H1 (cell line): ENCODE data around the gene JAKMIP3. TPM values are rescaled to one million over a fixed set of nuclear protein-coding genes. Genes with fewer than 3 reads are reported as not detected.

ENCODE experiments used
- CTCF ChIA-PET: fragments of 300-600 bp; sonication (Branson Sonifier 250); formaldehyde crosslinking; loops from one replicate; lab custom pipeline; 2021; ENCODE audit not compliant: partially characterized antibody; lab: Charles Lee
- POLR2A ChIA-PET: fragments of 300-600 bp; sonication (Branson Sonifier 250); formaldehyde crosslinking; loops from one replicate; lab custom pipeline; 2021; ENCODE audit warnings: inconsistent platforms; ENCODE audit not compliant: partially characterized antibody; lab: Charles Lee
- DNase-seq, 2 experiments: peaks; one replicate each; pipeline versions ENCODE4 v3.0.0 to v3.0.0-alpha.2; 2010 to 2022; ENCODE audit warnings: low spot score in 2 of 2, low read depth in 1 of 2, mixed read lengths in 1 of 2
- FAIRE-seq: peaks from 2 replicates; lab custom pipeline; 2011; peaks lifted over from hg19 to GRCh38; lab: Jason Lieb, UNC
- H2AFZ ChIP-seq: 2 replicates; pipeline ENCODE4 v1.8.1; 2012; ENCODE audit warnings: low read length, inconsistent platforms
- H2AK5ac ChIP-seq: 2 replicates; pipeline ENCODE4 v1.6.1; 2013; ENCODE audit warnings: low read depth, low read length
- H2BK120ac ChIP-seq: replicated peaks from 2 replicates; pipeline ENCODE3; 2013; ENCODE audit warnings: low read depth, low read length, inconsistent platforms
- H2BK12ac ChIP-seq: 2 replicates; pipeline ENCODE4 v1.6.1; 2013; ENCODE audit warnings: low read depth, low read length
- H2BK15ac ChIP-seq: 2 replicates; pipeline ENCODE4 v1.6.1; 2013; ENCODE audit warnings: low read length
- H2BK20ac ChIP-seq: 2 replicates; pipeline ENCODE4 v1.6.1; 2013; ENCODE audit warnings: low read length
- H2BK5ac ChIP-seq: 2 replicates; pipeline ENCODE4 v1.6.1; 2013; ENCODE audit warnings: low read depth, low read length
- H3K14ac ChIP-seq: 2 replicates; pipeline ENCODE4 v1.6.1; 2013; ENCODE audit warnings: inconsistent platforms; ENCODE audit not compliant: insufficient read length
- H3K18ac ChIP-seq: 2 replicates; pipeline ENCODE4 v1.6.1; 2013; ENCODE audit warnings: low read length; ENCODE audit errors: extremely low read depth
- H3K23ac ChIP-seq: 2 replicates; pipeline ENCODE4 v1.6.1; 2013; ENCODE audit warnings: inconsistent platforms; ENCODE audit not compliant: insufficient read length
- H3K23me2 ChIP-seq: 2 replicates; pipeline ENCODE4 v1.6.1; 2013; ENCODE audit warnings: low read depth, low read length
- H3K27ac ChIP-seq: 2 replicates; pipeline ENCODE4 v1.6.1; 2011; ENCODE audit warnings: low read depth, low read length, inconsistent platforms
- H3K27me3 ChIP-seq, 4 experiments: replicated peaks in 1 of 4; 1 replicate in 1 of 4; 2 replicates in 3 of 4; pipeline versions ENCODE4 v1.6.1 to v1.8.1; 2011 to 2013; ENCODE audit warnings: low read length in 3 of 4, mild to moderate bottlenecking in 3 of 4, inconsistent platforms in 2 of 4, mixed read lengths in 2 of 4, moderate library complexity in 1 of 4; ENCODE audit not compliant: control insufficient read depth in 3 of 4, insufficient read depth in 3 of 4; ENCODE audit errors: extremely low read depth in 1 of 4
- H3K36me3 ChIP-seq, 4 experiments: 2 replicates each; pipeline versions ENCODE4 v1.6.1 to v1.8.1; 2011 to 2013; ENCODE audit warnings: mild to moderate bottlenecking in 4 of 4, low read length in 3 of 4, moderate library complexity in 2 of 4, control low read depth in 1 of 4, inconsistent platforms in 1 of 4; ENCODE audit not compliant: insufficient read depth in 4 of 4, control insufficient read depth in 2 of 4
- H3K4ac ChIP-seq: replicated peaks from 2 replicates; pipeline ENCODE3; 2013; ENCODE audit warnings: low read length, low read depth, mixed read lengths, inconsistent platforms; ENCODE audit not compliant: insufficient read length
- H3K4me1 ChIP-seq, 4 experiments: replicated peaks in 1 of 4; 1 replicate in 1 of 4; 2 replicates in 3 of 4; pipeline versions ENCODE4 v1.6.1 to v1.8.1; 2011 to 2013; ENCODE audit warnings: low read length in 3 of 4, inconsistent platforms in 2 of 4, mixed read lengths in 1 of 4; ENCODE audit not compliant: insufficient read depth in 4 of 4, control insufficient read depth in 3 of 4
- H3K4me2 ChIP-seq, 2 experiments: 2 replicates each; pipeline versions ENCODE4 v1.6.1 to v1.8.1; 2011 to 2013; ENCODE audit warnings: low read depth in 2 of 2, low read length in 2 of 2, control low read depth in 1 of 2, inconsistent platforms in 1 of 2, mild to moderate bottlenecking in 1 of 2; ENCODE audit not compliant: insufficient read depth in 1 of 2
- H3K4me3 ChIP-seq, 4 experiments: fragments of 200-600, 300-600 bp in 1 of 4; sonication (generic), shearing (Covaris generic), sonication (Bioruptor Twin) in 1 of 4; 2 replicates each; pipeline versions ENCODE4 v1.5.1 to v1.8.1; 2011 to 2016; ENCODE audit warnings: low read length in 4 of 4, low read depth in 3 of 4, control low read depth in 2 of 4, inconsistent platforms in 2 of 4, mild to moderate bottlenecking in 2 of 4, mixed read lengths in 1 of 4, moderate library complexity in 1 of 4; ENCODE audit not compliant: insufficient read depth in 2 of 4; ENCODE audit errors: extremely low read depth in 1 of 4
- H3K56ac ChIP-seq: replicated peaks from 2 replicates; pipeline ENCODE3; 2013; ENCODE audit warnings: low read depth, mild to moderate bottlenecking, mixed read lengths, low read length, inconsistent platforms; ENCODE audit not compliant: insufficient read length
- H3K79me1 ChIP-seq: 2 replicates; pipeline ENCODE4 v1.6.1; 2013; ENCODE audit warnings: low read depth, low read length, control low read depth
- H3K79me2 ChIP-seq, 2 experiments: 2 replicates each; pipeline versions ENCODE4 v1.6.1 to v1.8.1; 2012 to 2013; ENCODE audit warnings: low read length in 2 of 2, mild to moderate bottlenecking in 2 of 2, inconsistent platforms in 1 of 2; ENCODE audit not compliant: insufficient read depth in 2 of 2, control insufficient read depth in 1 of 2
- H3K9ac ChIP-seq, 4 experiments: replicated peaks in 1 of 4; 1 replicate in 1 of 4; 2 replicates in 3 of 4; pipeline versions ENCODE4 v1.6.1 to v1.8.1; 2011 to 2013; ENCODE audit warnings: low read depth in 3 of 4, low read length in 3 of 4, control low read depth in 2 of 4, mild to moderate bottlenecking in 2 of 4, moderate library complexity in 2 of 4, inconsistent platforms in 1 of 4; ENCODE audit errors: extremely low read depth in 1 of 4
- H3K9me3 ChIP-seq, 2 experiments: 2 replicates each; pipeline versions ENCODE4 v1.6.1 to v1.8.1; 2012 to 2013; ENCODE audit warnings: mild to moderate bottlenecking in 2 of 2, moderate library complexity in 2 of 2, control low read depth in 1 of 2, inconsistent platforms in 1 of 2, low read depth in 1 of 2, low read length in 1 of 2, mixed read lengths in 1 of 2; ENCODE audit not compliant: insufficient read depth in 2 of 2
- H4K20me1 ChIP-seq, 2 experiments: replicated peaks in 1 of 2; 2 replicates each; pipeline versions ENCODE3 to v1.8.1; 2011 to 2013; ENCODE audit warnings: inconsistent platforms in 2 of 2, low read length in 2 of 2, mild to moderate bottlenecking in 1 of 2; ENCODE audit not compliant: insufficient read depth in 2 of 2, control insufficient read depth in 1 of 2
- H4K5ac ChIP-seq: 2 replicates; pipeline ENCODE4 v1.6.1; 2013; ENCODE audit warnings: low read length, low read depth, mixed read lengths, inconsistent platforms; ENCODE audit not compliant: insufficient read length
- H4K8ac ChIP-seq: 2 replicates; pipeline ENCODE4 v1.8.0; 2013; ENCODE audit warnings: mild to moderate bottlenecking, moderate library complexity, low read length, inconsistent platforms; ENCODE audit not compliant: insufficient read depth; ENCODE audit errors: extremely low read depth
- H4K91ac ChIP-seq: replicated peaks from 2 replicates; pipeline ENCODE3; 2013; ENCODE audit warnings: low read length, mixed read lengths, inconsistent platforms; ENCODE audit not compliant: insufficient read length
- ATF3 ChIP-seq: IDR thresholded peaks from 2 replicates; pipeline ENCODE4 v1.6.1; 2011; ENCODE audit warnings: low read depth, mild to moderate bottlenecking, low read length; ENCODE audit not compliant: insufficient read depth
- BCL11A ChIP-seq, 2 experiments: IDR thresholded peaks; one replicate each; pipeline ENCODE4 v1.6.1; 2011; ENCODE audit warnings: low read depth in 2 of 2, low read length in 2 of 2, mild to moderate bottlenecking in 2 of 2
- CREB1 ChIP-seq: IDR thresholded peaks from 2 replicates; pipeline ENCODE4 v1.6.1; 2012; ENCODE audit warnings: inconsistent platforms
- GABPA ChIP-seq: IDR thresholded peaks from 2 replicates; pipeline ENCODE4 v1.6.1; 2011; ENCODE audit warnings: mild to moderate bottlenecking, low read length, moderate library complexity, borderline replicate concordance; ENCODE audit not compliant: insufficient read depth
- JUND ChIP-seq: IDR thresholded peaks from 2 replicates; pipeline ENCODE4 v1.6.1; 2011; ENCODE audit warnings: mild to moderate bottlenecking, improper control_type of control experiment, low read length
- SIX5 ChIP-seq: IDR thresholded peaks from 2 replicates; pipeline ENCODE4 v1.6.1; 2011; ENCODE audit warnings: mild to moderate bottlenecking, low read depth, low read length
- TCF12 ChIP-seq: IDR thresholded peaks from 2 replicates; pipeline ENCODE4 v1.6.1; 2011; ENCODE audit warnings: low read depth, mild to moderate bottlenecking, low read length
- WGBS, 2 experiments: shearing (Covaris generic) in 1 of 2; methylation state at CpG; one replicate each; pipeline versions ENCODE4 v1.1.6 to v1.1.7; 2013 to 2015; ENCODE audit warnings: low lambda C conversion rate in 2 of 2, mixed read lengths in 2 of 2, inconsistent platforms in 1 of 2, low coverage in 1 of 2, missing lambda C conversion rate in 1 of 2; ENCODE audit not compliant: insufficient replicate concordance in 2 of 2, insufficient coverage in 1 of 2, insufficient read length in 1 of 2; ENCODE audit errors: extremely low coverage in 1 of 2, missing lambda C conversion rate in 1 of 2; 5-methylcytosine and 5-hydroxymethylcytosine counted together
- polyA plus RNA-seq, 7 experiments: library from polyadenylated mRNA; depleted of rRNA in 3 of 7; stranded (reverse) in 5 of 7; unstranded in 2 of 7; fragments of >200 nt in 5 of 7; fragments of 200-250 nt in 2 of 7; gene quantifications; 1 replicate in 5 of 7; 2 replicates in 1 of 7; 4 replicates in 1 of 7; pipeline versions ENCODE4 v1.2.1 to v1.2.3, GENCODE V29; 2011 to 2013; ENCODE audit warnings: missing spikeins in 2 of 7, mixed read lengths in 2 of 7
- total RNA-seq: library from RNA; stranded (reverse); fragmentation: NEBNext Ultra II Directional; extraction: Animal tissue kit (Norgen Biotek cat#: 25700); gene quantifications from 2 replicates; pipeline ENCODE4 v1.2.1, GENCODE V29; 2021

Gene JAKMIP3
- total and polyA plus RNA-seq, 2 of the 8 experiments (the other 6 are each of a cell fraction or from before 2014, with no cell fraction given) = 0.83 to 0.91 TPM

DNA sequence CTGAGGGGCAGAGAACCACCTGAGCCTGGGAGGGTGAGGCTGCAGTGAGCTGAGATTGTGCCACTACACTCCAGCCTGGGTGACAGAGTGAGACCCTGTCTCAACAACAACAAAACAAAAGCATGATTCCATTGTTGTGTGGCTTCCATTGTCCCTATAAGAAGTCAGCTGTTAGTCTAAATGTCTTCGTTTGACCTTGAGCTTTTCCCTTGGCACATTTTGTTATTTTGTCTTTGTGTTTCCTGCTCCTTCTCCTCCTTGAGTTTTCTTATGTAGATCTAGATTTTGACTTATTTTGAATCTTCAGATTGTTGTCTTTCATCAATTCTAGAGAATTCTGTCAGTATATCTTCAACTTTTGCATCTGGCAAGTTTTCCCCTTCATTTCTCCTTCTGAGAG lies 13.6 kb upstream of the JAKMIP3 start:
- Histone ChIP-seq H3K79me1 (no peaks in the 10 kb centered on the region), H2AFZ (no peak overlapping the region), H3K4me3 (no peak overlapping the region), H3K9me3 (peaks cover 15 to 20% of the 10 kb centered on the region in 2 experiments), H2BK20ac (no peak overlapping the region), H2BK15ac (no peak overlapping the region), H3K27me3 (no peaks in the 10 kb centered on the region), H3K4me1 (no peaks in the 10 kb centered on the region), H4K8ac (no peak overlapping the region), H3K9ac (no peak overlapping the region), H4K5ac (no peak overlapping the region), H4K20me1 (no peaks in the 10 kb centered on the region), H3K79me2 (no peaks in the 10 kb centered on the region), H3K56ac (no peak overlapping the region), H3K4me2 (no peak overlapping the region), H2AK5ac (no peak overlapping the region), H3K36me3 (no peaks in the 10 kb centered on the region), H3K14ac (no peak overlapping the region), H2BK5ac (no peak overlapping the region), H3K18ac (no peak overlapping the region), H4K91ac (no peak overlapping the region), H3K4ac (no peak overlapping the region), H2BK12ac (no peak overlapping the region), H3K23ac (no peak overlapping the region), H2BK120ac (no peak overlapping the region), H3K23me2 (no peaks in the 10 kb centered on the region), H3K27ac (no peak overlapping the region)
- DNase-seq (no peak), FAIRE-seq (no peak)
- ChIA-PET POLR2A (no interaction called here), CTCF (interaction anchor here (0.6 kb wide), 1 partner anchor 29 kb away, joined by 5 read pairs; no protein-coding TSS in a partner anchor)
- no peak for TF ChIP-seq GABPA
- TF ChIP-seq BCL11A (IDR thresholded peaks at IDR 0.05; ENCODE audit: low read depth in 2 of 2, low read length in 2 of 2) = no peak
- TF ChIP-seq TCF12 = no peak
- TF ChIP-seq CREB1 = no peak
- TF ChIP-seq SIX5 = no peak
- no peak for TF ChIP-seq ATF3
- no peak for TF ChIP-seq JUND
- 95% methylated on average over 1 of the region's 1 CpG; no CpG with 5 or more reads in 1 of the 2 experiments for whole genome bisulfite sequencing, 2 experiments
